BJ (cell line): ENCODE measurements around the gene UBXN11. TPM values are rescaled to one million over a fixed set of nuclear protein-coding genes. Genes with fewer than 3 reads are reported as not detected.
A peak's percentile ranks its signal among the peaks of the same experiment; 100 is the strongest.

Source experiments
- CTCF ChIA-PET: fragments of 350-600 bp; formaldehyde crosslinking; extraction: SDS; loops from one replicate; lab custom pipeline; 2021; ENCODE audit warnings: antibody characterized with exemption, inconsistent platforms; lab: Yijun Ruan, JAX
- POLR2A ChIA-PET: fragments of 300-600 bp; sonication (Branson Sonifier 250); formaldehyde crosslinking; extraction: SDS; loops from one replicate; lab custom pipeline; 2021; ENCODE audit warnings: antibody characterized with exemption; lab: Charles Lee
- DNase-seq: peaks from one replicate; pipeline ENCODE4 v3.0.0-alpha.2; 2011; ENCODE audit warnings: low read depth
- H3K27me3 ChIP-seq: 2 replicates; pipeline ENCODE4 v1.6.0; 2011; ENCODE audit warnings: low read length; ENCODE audit not compliant: control insufficient read depth, insufficient read depth
- H3K36me3 ChIP-seq: 2 replicates; pipeline ENCODE4 v1.5.1; 2011; ENCODE audit warnings: low read length; ENCODE audit not compliant: control insufficient read depth, insufficient read depth
- H3K4me3 ChIP-seq: 2 replicates; pipeline ENCODE4 v1.5.1; 2011; ENCODE audit warnings: low read depth, mild to moderate bottlenecking, control low read depth, low read length
- polyA plus RNA-seq: library from polyadenylated mRNA; depleted of rRNA; stranded (reverse); fragments of >200 nt; gene quantifications from 2 replicates; pipeline ENCODE4 v1.2.3, GENCODE V29; 2011
- TF ChIP-seq, protein P1 (sequence below): IDR thresholded peaks from 2 replicates; pipeline ENCODE4 v1.5.1; 2011; ENCODE audit warnings: low read depth, mild to moderate bottlenecking, control low read depth, inconsistent platforms, low read length, moderate library complexity; ENCODE audit not compliant: insufficient read depth

UBXN11 gene
- polyA plus RNA-seq, 1 experiment, result 12.9 TPM

- peak within 1 kb of the TSS; percentile 81 for H3K4me3 ChIP-seq
- H3K36me3 ChIP-seq, result no peaks in the 10 kb centered on the region
- H3K27me3 ChIP-seq, result no peaks in the 10 kb centered on the region
- TF ChIP-seq, protein P1, sequence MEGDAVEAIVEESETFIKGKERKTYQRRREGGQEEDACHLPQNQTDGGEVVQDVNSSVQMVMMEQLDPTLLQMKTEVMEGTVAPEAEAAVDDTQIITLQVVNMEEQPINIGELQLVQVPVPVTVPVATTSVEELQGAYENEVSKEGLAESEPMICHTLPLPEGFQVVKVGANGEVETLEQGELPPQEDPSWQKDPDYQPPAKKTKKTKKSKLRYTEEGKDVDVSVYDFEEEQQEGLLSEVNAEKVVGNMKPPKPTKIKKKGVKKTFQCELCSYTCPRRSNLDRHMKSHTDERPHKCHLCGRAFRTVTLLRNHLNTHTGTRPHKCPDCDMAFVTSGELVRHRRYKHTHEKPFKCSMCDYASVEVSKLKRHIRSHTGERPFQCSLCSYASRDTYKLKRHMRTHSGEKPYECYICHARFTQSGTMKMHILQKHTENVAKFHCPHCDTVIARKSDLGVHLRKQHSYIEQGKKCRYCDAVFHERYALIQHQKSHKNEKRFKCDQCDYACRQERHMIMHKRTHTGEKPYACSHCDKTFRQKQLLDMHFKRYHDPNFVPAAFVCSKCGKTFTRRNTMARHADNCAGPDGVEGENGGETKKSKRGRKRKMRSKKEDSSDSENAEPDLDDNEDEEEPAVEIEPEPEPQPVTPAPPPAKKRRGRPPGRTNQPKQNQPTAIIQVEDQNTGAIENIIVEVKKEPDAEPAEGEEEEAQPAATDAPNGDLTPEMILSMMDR, result peak; percentile 73
- ChIA-PET POLR2A (no interaction called here), CTCF (interaction anchor here (0.7 to 6.2 kb wide), 12 partner anchors 9 to 135 kb away, joined by 3 to 30 read pairs (median 3); partner anchors contain the start of genes CEP85 and ZNF593)
- DNase-seq, result peak; percentile 35
Measured at GRCh38 chr1:26279456-26280332, 26.7 kb downstream of the UBXN11 start, which contains the start of gene SH3BGRL3. Gene SH3BGRL3, plus strand, starts transcription at chr1:26280086. Its CDS starts 70 bp downstream, at chr1:26280156.

- POLR2A ChIA-PET, result no interaction called here
- CTCF ChIA-PET, result interaction anchor here (0.9 to 6.2 kb wide), 11 partner anchors 9 to 136 kb away, joined by 3 to 67 read pairs (median 3); partner anchors contain the start of genes CEP85 and ZNF593
- DNase-seq, result peak; percentile 38
- no peaks in the 10 kb centered on the region for H3K27me3 ChIP-seq
- peak overlapping the region; percentile 81 for H3K4me3 ChIP-seq
- TF ChIP-seq, protein P1, result no peak
- H3K36me3 ChIP-seq, result no peaks in the 10 kb centered on the region
Measured at GRCh38 chr1:26278724-26279455, 27.5 kb downstream of the UBXN11 start.

- H3K36me3 ChIP-seq, result no peaks in the 10 kb centered on the region
Measured at GRCh38 chr1:26278303-26278702, 28.1 kb downstream of the UBXN11 start.

GRCh38 chr1:26277719-26278118 is 28.7 kb downstream of the UBXN11 start:
- Histone ChIP-seq H3K36me3 (no peaks in the 10 kb centered on the region), H3K27me3 (no peaks in the 10 kb centered on the region), H3K4me3 (no peak overlapping the region)
- POLR2A ChIA-PET, result no interaction called here
- DNase-seq, result no peak
- TF ChIP-seq, protein P1, result no peak
- CTCF ChIA-PET, result interaction anchor here (0.6 to 6.2 kb wide), 7 partner anchors 9 to 87 kb away, joined by 3 to 67 read pairs (median 30); partner anchors contain the start of genes CD52 and CEP85

More at GRCh38 chr1:26278303-26278702, 28.1 kb downstream of the UBXN11 start:
- TF ChIP-seq, protein P1, result no peak
- H3K27me3 ChIP-seq, result no peaks in the 10 kb centered on the region
- POLR2A ChIA-PET, result no interaction called here
- CTCF ChIA-PET, result interaction anchor here (1.3 to 6.2 kb wide), 5 partner anchors 31 to 86 kb away, joined by 3 to 67 read pairs (median 30); partner anchors contain the start of genes CD52 and CEP85
- no peak overlapping the region for H3K4me3 ChIP-seq
- DNase-seq, result peak; percentile 77
